ENCODE data around the gene FOSL2. TPM values are rescaled to one million over a fixed set of nuclear protein-coding genes. Genes with fewer than 3 reads are reported as not detected.
A peak's percentile ranks its signal among the peaks of the same experiment; 100 is the strongest.

The FOSL2 gene
- total and polyA plus RNA-seq, 10 of the 15 experiments (the other 5 are each of a cell fraction or from before 2014, with no cell fraction given), result 0.05 to 1.3 (median 0.34) TPM

GRCh38 chr2:28390241-28390745 lies 2.4 kb upstream of the FOSL2 start (continued):
- no peak for TF ChIP-seq KAT2A (conservative IDR thresholded peaks at IDR 0.05; ENCODE audit: control insufficient read depth, low read depth, low read length)
- no peak for TF ChIP-seq EP300 (IDR thresholded peaks at IDR 0.05; ENCODE audit: borderline replicate concordance in 1 of 2, control insufficient read depth in 1 of 2, low read depth in 2 of 2, low read length in 2 of 2)
- TF ChIP-seq ELK1 (IDR thresholded peaks at IDR 0.05; ENCODE audit: low read depth, low read length), result no peak
- no peak for TF ChIP-seq ESRRA (IDR thresholded peaks at IDR 0.05; ENCODE audit: low read length)
- TF ChIP-seq GATAD2B (conservative IDR thresholded peaks at IDR 0.05; ENCODE audit: low read depth), result 0 out of 2 replicates have a peak, but pooled peaks have one; percentile 55
- TF ChIP-seq BCL11A (IDR thresholded peaks at IDR 0.05; ENCODE audit: low read depth, low read length), result no peak
- TF ChIP-seq MEF2B (IDR thresholded peaks at IDR 0.05; ENCODE audit: partially characterized antibody, poor library complexity, severe bottlenecking), result no peak
- no peak; a peak in 1 of 4 replicates for TF ChIP-seq BHLHE40 (IDR thresholded peaks at IDR 0.05; ENCODE audit: borderline replicate concordance in 1 of 2, low read depth in 2 of 2, low read length in 1 of 2)
- TF ChIP-seq POLR2AphosphoS2 (IDR thresholded peaks at IDR 0.05; ENCODE audit: low read depth, low read length), result no peak
- TF ChIP-seq DPF2 (IDR thresholded peaks at IDR 0.05), result peak; percentile 28; the same call in 1 of the 2 replicates
- TF ChIP-seq HDAC6 (IDR thresholded peaks at IDR 0.05; ENCODE audit: unreplicated experiment), result peak; percentile 95
- no peak for TF ChIP-seq PKNOX1 (IDR thresholded peaks at IDR 0.05)
- TF ChIP-seq LARP7 (IDR thresholded peaks at IDR 0.05), result no peak
- peak; percentile 28; the same call in 1 of the 2 replicates for TF ChIP-seq EED (IDR thresholded peaks at IDR 0.05; ENCODE audit: low read depth)
- TF ChIP-seq CHD4 (IDR thresholded peaks at IDR 0.05), result no peak
- TF ChIP-seq, protein P1, sequence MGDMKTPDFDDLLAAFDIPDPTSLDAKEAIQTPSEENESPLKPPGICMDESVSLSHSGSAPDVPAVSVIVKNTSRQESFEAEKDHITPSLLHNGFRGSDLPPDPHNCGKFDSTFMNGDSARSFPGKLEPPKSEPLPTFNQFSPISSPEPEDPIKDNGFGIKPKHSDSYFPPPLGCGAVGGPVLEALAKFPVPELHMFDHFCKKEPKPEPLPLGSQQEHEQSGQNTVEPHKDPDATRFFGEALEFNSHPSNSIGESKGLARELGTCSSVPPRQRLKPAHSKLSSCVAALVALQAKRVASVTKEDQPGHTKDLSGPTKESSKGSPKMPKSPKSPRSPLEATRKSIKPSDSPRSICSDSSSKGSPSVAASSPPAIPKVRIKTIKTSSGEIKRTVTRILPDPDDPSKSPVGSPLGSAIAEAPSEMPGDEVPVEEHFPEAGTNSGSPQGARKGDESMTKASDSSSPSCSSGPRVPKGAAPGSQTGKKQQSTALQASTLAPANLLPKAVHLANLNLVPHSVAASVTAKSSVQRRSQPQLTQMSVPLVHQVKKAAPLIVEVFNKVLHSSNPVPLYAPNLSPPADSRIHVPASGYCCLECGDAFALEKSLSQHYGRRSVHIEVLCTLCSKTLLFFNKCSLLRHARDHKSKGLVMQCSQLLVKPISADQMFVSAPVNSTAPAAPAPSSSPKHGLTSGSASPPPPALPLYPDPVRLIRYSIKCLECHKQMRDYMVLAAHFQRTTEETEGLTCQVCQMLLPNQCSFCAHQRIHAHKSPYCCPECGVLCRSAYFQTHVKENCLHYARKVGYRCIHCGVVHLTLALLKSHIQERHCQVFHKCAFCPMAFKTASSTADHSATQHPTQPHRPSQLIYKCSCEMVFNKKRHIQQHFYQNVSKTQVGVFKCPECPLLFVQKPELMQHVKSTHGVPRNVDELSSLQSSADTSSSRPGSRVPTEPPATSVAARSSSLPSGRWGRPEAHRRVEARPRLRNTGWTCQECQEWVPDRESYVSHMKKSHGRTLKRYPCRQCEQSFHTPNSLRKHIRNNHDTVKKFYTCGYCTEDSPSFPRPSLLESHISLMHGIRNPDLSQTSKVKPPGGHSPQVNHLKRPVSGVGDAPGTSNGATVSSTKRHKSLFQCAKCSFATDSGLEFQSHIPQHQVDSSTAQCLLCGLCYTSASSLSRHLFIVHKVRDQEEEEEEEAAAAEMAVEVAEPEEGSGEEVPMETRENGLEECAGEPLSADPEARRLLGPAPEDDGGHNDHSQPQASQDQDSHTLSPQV (IDR thresholded peaks at IDR 0.05), result no peak
- peak; percentile 68 for TF ChIP-seq IKZF1 (conservative IDR thresholded peaks at IDR 0.05)
- TF ChIP-seq POU2F2 (IDR thresholded peaks at IDR 0.05; ENCODE audit: borderline replicate concordance, low read depth, low read length), result no peak
- TF ChIP-seq, protein P2, sequence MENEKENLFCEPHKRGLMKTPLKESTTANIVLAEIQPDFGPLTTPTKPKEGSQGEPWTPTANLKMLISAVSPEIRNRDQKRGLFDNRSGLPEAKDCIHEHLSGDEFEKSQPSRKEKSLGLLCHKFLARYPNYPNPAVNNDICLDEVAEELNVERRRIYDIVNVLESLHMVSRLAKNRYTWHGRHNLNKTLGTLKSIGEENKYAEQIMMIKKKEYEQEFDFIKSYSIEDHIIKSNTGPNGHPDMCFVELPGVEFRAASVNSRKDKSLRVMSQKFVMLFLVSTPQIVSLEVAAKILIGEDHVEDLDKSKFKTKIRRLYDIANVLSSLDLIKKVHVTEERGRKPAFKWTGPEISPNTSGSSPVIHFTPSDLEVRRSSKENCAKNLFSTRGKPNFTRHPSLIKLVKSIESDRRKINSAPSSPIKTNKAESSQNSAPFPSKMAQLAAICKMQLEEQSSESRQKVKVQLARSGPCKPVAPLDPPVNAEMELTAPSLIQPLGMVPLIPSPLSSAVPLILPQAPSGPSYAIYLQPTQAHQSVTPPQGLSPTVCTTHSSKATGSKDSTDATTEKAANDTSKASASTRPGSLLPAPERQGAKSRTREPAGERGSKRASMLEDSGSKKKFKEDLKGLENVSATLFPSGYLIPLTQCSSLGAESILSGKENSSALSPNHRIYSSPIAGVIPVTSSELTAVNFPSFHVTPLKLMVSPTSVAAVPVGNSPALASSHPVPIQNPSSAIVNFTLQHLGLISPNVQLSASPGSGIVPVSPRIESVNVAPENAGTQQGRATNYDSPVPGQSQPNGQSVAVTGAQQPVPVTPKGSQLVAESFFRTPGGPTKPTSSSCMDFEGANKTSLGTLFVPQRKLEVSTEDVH (IDR thresholded peaks at IDR 0.05; ENCODE audit: low read depth, partially characterized antibody), result no peak
- TF ChIP-seq NR2C1 (IDR thresholded peaks at IDR 0.05), result no peak
- no peak for TF ChIP-seq SRF (IDR thresholded peaks at IDR 0.05; ENCODE audit: low read depth in 2 of 2, low read length in 2 of 2)
- no peak for TF ChIP-seq ZNF24 (IDR thresholded peaks at IDR 0.05)
- no peak for TF ChIP-seq NR2F1 (conservative IDR thresholded peaks at IDR 0.05)

Data from GM12878 (cell line).